Liver (tissue), 9 donors: Measurements from ENCODE around the gene NLGN3. TPM values are rescaled to one million over a fixed set of nuclear protein-coding genes. Genes with fewer than 3 reads are reported as not detected.

Experiments
- DNase-seq: peaks from one replicate; pipeline ENCODE4 v3.0.0-alpha.2; 2017; ENCODE audit warnings: low spot score
- H3K27ac ChIP-seq, 2 donors: one replicate each; pipeline ENCODE4 v1.7.0; 2013; ENCODE audit warnings: inconsistent platforms in 2 of 2, low read length in 2 of 2, control low read depth in 1 of 2, low read depth in 1 of 2, mild to moderate bottlenecking in 1 of 2
- H3K27me3 ChIP-seq, 4 donors: one replicate each; pipeline versions ENCODE4 v1.6.1 to v1.7.0; 2013; ENCODE audit warnings: low read length in 3 of 4, inconsistent platforms in 1 of 4, mild to moderate bottlenecking in 1 of 4, moderate library complexity in 1 of 4; ENCODE audit not compliant: control insufficient read depth in 4 of 4, insufficient read depth in 4 of 4
- H3K36me3 ChIP-seq, 4 donors: one replicate each; pipeline versions ENCODE4 v1.6.1 to v1.7.0; 2013; ENCODE audit warnings: low read length in 3 of 4, mild to moderate bottlenecking in 3 of 4, low read depth in 1 of 4, moderate library complexity in 1 of 4; ENCODE audit not compliant: control insufficient read depth in 4 of 4, insufficient read depth in 3 of 4
- H3K4me1 ChIP-seq, 4 donors: one replicate each; pipeline versions ENCODE4 v1.6.1 to v1.7.0; 2013; ENCODE audit warnings: low read length in 3 of 4, mild to moderate bottlenecking in 3 of 4, moderate library complexity in 1 of 4; ENCODE audit not compliant: control insufficient read depth in 4 of 4, insufficient read depth in 4 of 4
- H3K4me3 ChIP-seq, 3 donors: one replicate each; pipeline versions ENCODE4 v1.6.1 to v1.7.0; 2013; ENCODE audit warnings: low read length in 3 of 3, control low read depth in 1 of 3, low read depth in 1 of 3, mild to moderate bottlenecking in 1 of 3
- H3K9ac ChIP-seq, 2 donors: one replicate each; pipeline ENCODE4 v1.7.0; 2013; ENCODE audit warnings: low read length in 2 of 2, mild to moderate bottlenecking in 2 of 2, moderate library complexity in 2 of 2, control low read depth in 1 of 2, low read depth in 1 of 2
- H3K9me3 ChIP-seq, 4 donors: one replicate each; pipeline versions ENCODE4 v1.6.1 to v1.7.0; 2013; ENCODE audit warnings: low read length in 3 of 4; ENCODE audit not compliant: control insufficient read depth in 4 of 4
- EGR1 ChIP-seq, 2 donors: IDR thresholded peaks; 2 replicates each; pipeline ENCODE4 v1.6.1; 2016 to 2018; ENCODE audit warnings: antibody characterized with exemption in 2 of 2, low read depth in 2 of 2
- FOXA1 ChIP-seq: IDR thresholded peaks from 2 replicates; pipeline ENCODE4 v1.6.1; 2016; ENCODE audit warnings: antibody characterized with exemption
- FOXA2 ChIP-seq: IDR thresholded peaks from 2 replicates; pipeline ENCODE4 v1.6.1; 2016; ENCODE audit warnings: antibody characterized with exemption
- GABPA ChIP-seq, 2 donors: IDR thresholded peaks in 1 of 2; conservative IDR thresholded peaks in 1 of 2; 2 replicates each; pipeline ENCODE4 v1.6.1; 2016; ENCODE audit warnings: antibody characterized with exemption in 2 of 2, mild to moderate bottlenecking in 1 of 2, moderate library complexity in 1 of 2
- HNF4A ChIP-seq, 2 donors: conservative IDR thresholded peaks; 2 replicates each; pipeline ENCODE4 v1.6.1; 2016; ENCODE audit warnings: antibody characterized with exemption in 2 of 2, mild to moderate bottlenecking in 2 of 2
- HNF4G ChIP-seq: IDR thresholded peaks from 2 replicates; pipeline ENCODE4 v1.6.1; 2016; ENCODE audit warnings: antibody characterized with exemption
- JUND ChIP-seq, 2 donors: IDR thresholded peaks; 2 replicates each; pipeline ENCODE4 v1.6.1; 2016; ENCODE audit warnings: antibody characterized with exemption in 2 of 2
- NR2F2 ChIP-seq: IDR thresholded peaks from 2 replicates; pipeline ENCODE4 v1.6.1; 2016; ENCODE audit warnings: antibody characterized with exemption
- RAD21 ChIP-seq, 2 donors: IDR thresholded peaks; 2 replicates each; pipeline ENCODE4 v1.6.1; 2016; ENCODE audit warnings: antibody characterized with exemption in 2 of 2, mild to moderate bottlenecking in 2 of 2
- RXRA ChIP-seq, 2 donors: IDR thresholded peaks; 2 replicates each; pipeline ENCODE4 v1.6.1; 2017 to 2018; ENCODE audit warnings: antibody characterized with exemption in 2 of 2, mild to moderate bottlenecking in 1 of 2
- SP1 ChIP-seq: IDR thresholded peaks from 2 replicates; pipeline ENCODE4 v1.6.1; 2018; ENCODE audit warnings: antibody characterized with exemption, mild to moderate bottlenecking
- TAF1 ChIP-seq: conservative IDR thresholded peaks from 2 replicates; pipeline ENCODE4 v1.6.1; 2016; ENCODE audit warnings: antibody characterized with exemption, mild to moderate bottlenecking
- YY1 ChIP-seq: IDR thresholded peaks from 2 replicates; pipeline ENCODE4 v1.6.1; 2016; ENCODE audit warnings: antibody characterized with exemption, mild to moderate bottlenecking
- WGBS: extraction: QIAGEN DNeasy Blood & Tissue Kit; methylation state at CpG from one replicate; pipeline ENCODE4 v1.1.7; 2013; 5-methylcytosine and 5-hydroxymethylcytosine counted together
- polyA plus RNA-seq, 2 donors: library from polyadenylated mRNA; stranded (reverse) in 1 of 2; unstranded in 1 of 2; fragments of 200-250 nt in 1 of 2; fragments of >200 nt in 1 of 2; fragmentation: Nextera tagmentation in 1 of 2; extraction: Ambion mirVana in 1 of 2; gene quantifications; one replicate each; pipeline versions ENCODE4 v1.2.1 to v1.2.3, GENCODE V29; 2013 to 2015
- total RNA-seq, 2 donors: library from RNA; depleted of rRNA; stranded (reverse); fragments of >200 nt; gene quantifications; one replicate each; pipeline ENCODE4 v1.2.3, GENCODE V29; 2014
- TF ChIP-seq, protein P1 (sequence below): IDR thresholded peaks from 2 replicates; pipeline ENCODE4 v1.6.1; 2016; ENCODE audit warnings: antibody characterized with exemption
- TF ChIP-seq, protein P2 (sequence below): IDR thresholded peaks from 2 replicates; pipeline ENCODE4 v1.6.1; 2016; ENCODE audit warnings: antibody characterized with exemption
- TF ChIP-seq, protein P3 (sequence below): fragments of 150-350 bp; IDR thresholded peaks from 2 replicates; pipeline ENCODE4 v1.5.1; 2017; ENCODE audit warnings: improper control_type of control experiment, low read depth, low read length; ENCODE audit not compliant: missing input control
- TF ChIP-seq, protein P4 (sequence below): IDR thresholded peaks from 2 replicates; pipeline ENCODE4 v1.6.1; 2016; ENCODE audit warnings: antibody characterized with exemption
- TF ChIP-seq, protein P5 (sequence below): IDR thresholded peaks from 2 replicates; pipeline ENCODE4 v1.6.1; 2016; ENCODE audit warnings: antibody characterized with exemption, mild to moderate bottlenecking
- donor health status: healthy.
- donor health status: healthy.
- donor health status: healthy.
- donor health status: healthy.
- donor health status: healthy.

The NLGN3 gene
- total and polyA plus RNA-seq, 4 donors = 0.11 to 0.23 (median 0.15) TPM

DNA sequence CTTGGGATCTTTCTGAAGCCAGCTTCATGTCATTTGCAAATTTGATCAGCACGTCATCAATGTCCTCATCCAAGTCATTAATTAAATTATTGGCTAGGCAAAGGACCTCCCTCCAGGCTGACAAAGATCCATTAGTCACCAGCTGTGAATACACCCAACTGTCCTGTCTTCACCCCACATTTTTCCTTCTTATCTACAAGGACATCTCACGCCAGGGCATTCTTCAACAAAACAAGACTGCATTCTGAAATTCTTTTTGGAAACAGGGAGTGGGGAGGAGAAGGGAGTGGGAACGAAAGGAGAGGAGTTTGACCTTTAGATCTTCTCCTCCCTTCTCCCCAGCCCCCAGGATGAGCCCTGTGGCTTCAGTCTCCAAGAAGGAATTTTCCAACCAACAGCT lies 32.7 kb downstream of the NLGN3 start:
- H3K4me1 ChIP-seq = peaks cover 0 to 15% (median 8%) of the 10 kb centered on the region in 4 donors
- no peaks in the 10 kb centered on the region for H3K36me3 ChIP-seq
- peaks cover 0 to 2% (median 0%) of the 10 kb centered on the region in 4 donors for H3K27me3 ChIP-seq
- H3K9me3 ChIP-seq = no peaks in the 10 kb centered on the region
- H3K4me3 ChIP-seq = no peak overlapping the region
- TF ChIP-seq YY1 = no peak
- TF ChIP-seq, protein P1, sequence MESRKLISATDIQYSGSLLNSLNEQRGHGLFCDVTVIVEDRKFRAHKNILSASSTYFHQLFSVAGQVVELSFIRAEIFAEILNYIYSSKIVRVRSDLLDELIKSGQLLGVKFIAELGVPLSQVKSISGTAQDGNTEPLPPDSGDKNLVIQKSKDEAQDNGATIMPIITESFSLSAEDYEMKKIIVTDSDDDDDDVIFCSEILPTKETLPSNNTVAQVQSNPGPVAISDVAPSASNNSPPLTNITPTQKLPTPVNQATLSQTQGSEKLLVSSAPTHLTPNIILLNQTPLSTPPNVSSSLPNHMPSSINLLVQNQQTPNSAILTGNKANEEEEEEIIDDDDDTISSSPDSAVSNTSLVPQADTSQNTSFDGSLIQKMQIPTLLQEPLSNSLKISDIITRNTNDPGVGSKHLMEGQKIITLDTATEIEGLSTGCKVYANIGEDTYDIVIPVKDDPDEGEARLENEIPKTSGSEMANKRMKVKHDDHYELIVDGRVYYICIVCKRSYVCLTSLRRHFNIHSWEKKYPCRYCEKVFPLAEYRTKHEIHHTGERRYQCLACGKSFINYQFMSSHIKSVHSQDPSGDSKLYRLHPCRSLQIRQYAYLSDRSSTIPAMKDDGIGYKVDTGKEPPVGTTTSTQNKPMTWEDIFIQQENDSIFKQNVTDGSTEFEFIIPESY = no peak
- no peak for TF ChIP-seq RAD21 (IDR thresholded peaks at IDR 0.05)
- no peak for TF ChIP-seq NR2F2
- TF ChIP-seq, protein P2, sequence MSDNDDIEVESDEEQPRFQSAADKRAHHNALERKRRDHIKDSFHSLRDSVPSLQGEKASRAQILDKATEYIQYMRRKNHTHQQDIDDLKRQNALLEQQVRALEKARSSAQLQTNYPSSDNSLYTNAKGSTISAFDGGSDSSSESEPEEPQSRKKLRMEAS = no peak
- no peak for TF ChIP-seq FOXA2
- no peak overlapping the region for H3K9ac ChIP-seq
- H3K27ac ChIP-seq = no peak overlapping the region
- WGBS = 78% methylated on average over 3 of the region's 3 CpGs
- no peak for DNase-seq

DNA sequence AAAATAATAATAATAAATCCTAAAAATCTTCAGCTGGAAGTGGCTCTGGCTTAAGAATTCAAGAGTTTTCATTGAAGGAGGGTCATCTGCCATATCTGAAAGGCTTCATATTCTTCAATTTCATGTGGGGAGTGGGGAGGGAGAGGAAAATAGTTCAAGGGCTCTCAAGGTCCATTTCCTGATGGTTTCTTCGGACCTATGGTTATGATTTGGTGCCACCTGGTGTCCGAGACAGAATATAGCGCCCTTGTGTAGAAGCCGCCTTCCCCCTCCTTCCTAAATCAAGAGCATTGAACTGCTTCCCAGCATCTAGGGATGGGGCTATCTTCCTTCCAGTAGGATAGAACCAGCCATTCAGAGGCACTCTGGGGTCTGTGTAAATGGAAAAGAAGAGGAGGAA lies 34.3 kb downstream of the NLGN3 start:
- peak; percentile 52 for DNase-seq
- no peaks in the 10 kb centered on the region for H3K9me3 ChIP-seq
- H3K27me3 ChIP-seq = peaks cover 0 to under 1% (median 0%) of the 10 kb centered on the region in 4 donors
- peak in 1 of 2 donors; percentile 20 for TF ChIP-seq RXRA (IDR thresholded peaks at IDR 0.05)
- TF ChIP-seq YY1 = no peak
- no peak for TF ChIP-seq FOXA1
- no peak for TF ChIP-seq FOXA2
- TF ChIP-seq RAD21 (IDR thresholded peaks at IDR 0.05) = peak; percentile 82 to 92
- no peak for TF ChIP-seq EGR1 (IDR thresholded peaks at IDR 0.05; ENCODE audit: low read depth in 2 of 2)
- TF ChIP-seq, protein P3, sequence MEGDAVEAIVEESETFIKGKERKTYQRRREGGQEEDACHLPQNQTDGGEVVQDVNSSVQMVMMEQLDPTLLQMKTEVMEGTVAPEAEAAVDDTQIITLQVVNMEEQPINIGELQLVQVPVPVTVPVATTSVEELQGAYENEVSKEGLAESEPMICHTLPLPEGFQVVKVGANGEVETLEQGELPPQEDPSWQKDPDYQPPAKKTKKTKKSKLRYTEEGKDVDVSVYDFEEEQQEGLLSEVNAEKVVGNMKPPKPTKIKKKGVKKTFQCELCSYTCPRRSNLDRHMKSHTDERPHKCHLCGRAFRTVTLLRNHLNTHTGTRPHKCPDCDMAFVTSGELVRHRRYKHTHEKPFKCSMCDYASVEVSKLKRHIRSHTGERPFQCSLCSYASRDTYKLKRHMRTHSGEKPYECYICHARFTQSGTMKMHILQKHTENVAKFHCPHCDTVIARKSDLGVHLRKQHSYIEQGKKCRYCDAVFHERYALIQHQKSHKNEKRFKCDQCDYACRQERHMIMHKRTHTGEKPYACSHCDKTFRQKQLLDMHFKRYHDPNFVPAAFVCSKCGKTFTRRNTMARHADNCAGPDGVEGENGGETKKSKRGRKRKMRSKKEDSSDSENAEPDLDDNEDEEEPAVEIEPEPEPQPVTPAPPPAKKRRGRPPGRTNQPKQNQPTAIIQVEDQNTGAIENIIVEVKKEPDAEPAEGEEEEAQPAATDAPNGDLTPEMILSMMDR = peak; percentile 74
- TF ChIP-seq, protein P4, sequence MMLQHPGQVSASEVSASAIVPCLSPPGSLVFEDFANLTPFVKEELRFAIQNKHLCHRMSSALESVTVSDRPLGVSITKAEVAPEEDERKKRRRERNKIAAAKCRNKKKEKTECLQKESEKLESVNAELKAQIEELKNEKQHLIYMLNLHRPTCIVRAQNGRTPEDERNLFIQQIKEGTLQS = no peak
- TF ChIP-seq, protein P5, sequence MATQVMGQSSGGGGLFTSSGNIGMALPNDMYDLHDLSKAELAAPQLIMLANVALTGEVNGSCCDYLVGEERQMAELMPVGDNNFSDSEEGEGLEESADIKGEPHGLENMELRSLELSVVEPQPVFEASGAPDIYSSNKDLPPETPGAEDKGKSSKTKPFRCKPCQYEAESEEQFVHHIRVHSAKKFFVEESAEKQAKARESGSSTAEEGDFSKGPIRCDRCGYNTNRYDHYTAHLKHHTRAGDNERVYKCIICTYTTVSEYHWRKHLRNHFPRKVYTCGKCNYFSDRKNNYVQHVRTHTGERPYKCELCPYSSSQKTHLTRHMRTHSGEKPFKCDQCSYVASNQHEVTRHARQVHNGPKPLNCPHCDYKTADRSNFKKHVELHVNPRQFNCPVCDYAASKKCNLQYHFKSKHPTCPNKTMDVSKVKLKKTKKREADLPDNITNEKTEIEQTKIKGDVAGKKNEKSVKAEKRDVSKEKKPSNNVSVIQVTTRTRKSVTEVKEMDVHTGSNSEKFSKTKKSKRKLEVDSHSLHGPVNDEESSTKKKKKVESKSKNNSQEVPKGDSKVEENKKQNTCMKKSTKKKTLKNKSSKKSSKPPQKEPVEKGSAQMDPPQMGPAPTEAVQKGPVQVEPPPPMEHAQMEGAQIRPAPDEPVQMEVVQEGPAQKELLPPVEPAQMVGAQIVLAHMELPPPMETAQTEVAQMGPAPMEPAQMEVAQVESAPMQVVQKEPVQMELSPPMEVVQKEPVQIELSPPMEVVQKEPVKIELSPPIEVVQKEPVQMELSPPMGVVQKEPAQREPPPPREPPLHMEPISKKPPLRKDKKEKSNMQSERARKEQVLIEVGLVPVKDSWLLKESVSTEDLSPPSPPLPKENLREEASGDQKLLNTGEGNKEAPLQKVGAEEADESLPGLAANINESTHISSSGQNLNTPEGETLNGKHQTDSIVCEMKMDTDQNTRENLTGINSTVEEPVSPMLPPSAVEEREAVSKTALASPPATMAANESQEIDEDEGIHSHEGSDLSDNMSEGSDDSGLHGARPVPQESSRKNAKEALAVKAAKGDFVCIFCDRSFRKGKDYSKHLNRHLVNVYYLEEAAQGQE = no peak
- TF ChIP-seq SP1 = no peak
- no peak for TF ChIP-seq NR2F2
- TF ChIP-seq HNF4G = no peak
- no peak for TF ChIP-seq GABPA (IDR thresholded peaks at IDR 0.05 in 1 of 2, conservative IDR thresholded peaks at IDR 0.05 in 1 of 2)
- TF ChIP-seq, protein P2 = no peak
- no peak for TF ChIP-seq JUND (IDR thresholded peaks at IDR 0.05)
- TF ChIP-seq, protein P1 = no peak
- no peak for TF ChIP-seq TAF1
- peak in 1 of 2 donors; percentile 24 for TF ChIP-seq HNF4A (conservative IDR thresholded peaks at IDR 0.05)
- H3K4me3 ChIP-seq = no peak overlapping the region
- peaks cover 2 to 27% (median 19%) of the 10 kb centered on the region in 4 donors for H3K4me1 ChIP-seq
- 2% methylated on average over 4 of the region's 4 CpGs for WGBS
- H3K9ac ChIP-seq = no peak overlapping the region
- no peaks in the 10 kb centered on the region for H3K36me3 ChIP-seq
- no peak overlapping the region for H3K27ac ChIP-seq
